IMR-90 (cell line): ENCODE measurements around the gene RNPEP.

ENCODE experiments used
- FOS ChIP-seq: fragments of 150-350 bp; IDR thresholded peaks from 2 replicates; pipeline ENCODE4 v1.6.1; 2016; ENCODE audit warnings: low read depth, low read length
- POLR2A ChIP-seq: IDR thresholded peaks from 2 replicates; pipeline ENCODE4 v1.6.1; 2012; ENCODE audit warnings: mild to moderate bottlenecking, low read depth, low read length
- RCOR1 ChIP-seq: IDR thresholded peaks from 2 replicates; pipeline ENCODE4 v1.6.1; 2012; ENCODE audit warnings: mild to moderate bottlenecking, low read length, improper control_type of control experiment; ENCODE audit not compliant: insufficient replicate concordance
- RFX5 ChIP-seq: IDR thresholded peaks from 2 replicates; pipeline ENCODE4 v1.8.0; 2012; ENCODE audit warnings: low read depth, mild to moderate bottlenecking, low read length, moderate library complexity
- SMC3 ChIP-seq: fragments of 150-350 bp; IDR thresholded peaks from 2 replicates; pipeline ENCODE4 v1.6.1; 2016; ENCODE audit warnings: low read depth, mild to moderate bottlenecking, antibody characterized with exemption, low read length, moderate library complexity
- TF ChIP-seq, protein P1 (sequence below): conservative IDR thresholded peaks from 2 replicates; pipeline ENCODE4 v1.5.1; 2012; ENCODE audit warnings: mild to moderate bottlenecking, low read depth, low read length, improper control_type of control experiment

DNA sequence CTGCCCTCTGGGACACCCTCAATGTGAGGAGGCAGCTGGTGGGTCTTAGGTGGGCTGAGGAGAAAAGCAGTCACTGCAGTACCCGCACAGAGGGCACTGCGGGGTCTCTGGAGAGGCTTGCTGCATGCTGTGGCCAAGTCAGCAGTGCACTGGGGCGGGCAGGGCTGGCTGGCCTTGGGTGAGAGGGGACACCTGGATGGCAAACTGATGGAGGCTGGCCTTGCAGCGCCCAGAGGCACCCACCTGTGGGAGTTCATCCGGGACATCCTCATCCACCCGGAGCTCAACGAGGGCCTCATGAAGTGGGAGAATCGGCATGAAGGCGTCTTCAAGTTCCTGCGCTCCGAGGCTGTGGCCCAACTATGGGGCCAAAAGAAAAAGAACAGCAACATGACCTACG is 31.2 kb downstream of the RNPEP start:
- TF ChIP-seq SMC3: no peak
- no peak for TF ChIP-seq FOS
- TF ChIP-seq, protein P1, sequence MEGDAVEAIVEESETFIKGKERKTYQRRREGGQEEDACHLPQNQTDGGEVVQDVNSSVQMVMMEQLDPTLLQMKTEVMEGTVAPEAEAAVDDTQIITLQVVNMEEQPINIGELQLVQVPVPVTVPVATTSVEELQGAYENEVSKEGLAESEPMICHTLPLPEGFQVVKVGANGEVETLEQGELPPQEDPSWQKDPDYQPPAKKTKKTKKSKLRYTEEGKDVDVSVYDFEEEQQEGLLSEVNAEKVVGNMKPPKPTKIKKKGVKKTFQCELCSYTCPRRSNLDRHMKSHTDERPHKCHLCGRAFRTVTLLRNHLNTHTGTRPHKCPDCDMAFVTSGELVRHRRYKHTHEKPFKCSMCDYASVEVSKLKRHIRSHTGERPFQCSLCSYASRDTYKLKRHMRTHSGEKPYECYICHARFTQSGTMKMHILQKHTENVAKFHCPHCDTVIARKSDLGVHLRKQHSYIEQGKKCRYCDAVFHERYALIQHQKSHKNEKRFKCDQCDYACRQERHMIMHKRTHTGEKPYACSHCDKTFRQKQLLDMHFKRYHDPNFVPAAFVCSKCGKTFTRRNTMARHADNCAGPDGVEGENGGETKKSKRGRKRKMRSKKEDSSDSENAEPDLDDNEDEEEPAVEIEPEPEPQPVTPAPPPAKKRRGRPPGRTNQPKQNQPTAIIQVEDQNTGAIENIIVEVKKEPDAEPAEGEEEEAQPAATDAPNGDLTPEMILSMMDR: no peak
- no peak for TF ChIP-seq RCOR1
- no peak for TF ChIP-seq RFX5
- TF ChIP-seq POLR2A: no peak
